ENCODE results near the gene POU3F1.

Gene POU3F1

DNA sequence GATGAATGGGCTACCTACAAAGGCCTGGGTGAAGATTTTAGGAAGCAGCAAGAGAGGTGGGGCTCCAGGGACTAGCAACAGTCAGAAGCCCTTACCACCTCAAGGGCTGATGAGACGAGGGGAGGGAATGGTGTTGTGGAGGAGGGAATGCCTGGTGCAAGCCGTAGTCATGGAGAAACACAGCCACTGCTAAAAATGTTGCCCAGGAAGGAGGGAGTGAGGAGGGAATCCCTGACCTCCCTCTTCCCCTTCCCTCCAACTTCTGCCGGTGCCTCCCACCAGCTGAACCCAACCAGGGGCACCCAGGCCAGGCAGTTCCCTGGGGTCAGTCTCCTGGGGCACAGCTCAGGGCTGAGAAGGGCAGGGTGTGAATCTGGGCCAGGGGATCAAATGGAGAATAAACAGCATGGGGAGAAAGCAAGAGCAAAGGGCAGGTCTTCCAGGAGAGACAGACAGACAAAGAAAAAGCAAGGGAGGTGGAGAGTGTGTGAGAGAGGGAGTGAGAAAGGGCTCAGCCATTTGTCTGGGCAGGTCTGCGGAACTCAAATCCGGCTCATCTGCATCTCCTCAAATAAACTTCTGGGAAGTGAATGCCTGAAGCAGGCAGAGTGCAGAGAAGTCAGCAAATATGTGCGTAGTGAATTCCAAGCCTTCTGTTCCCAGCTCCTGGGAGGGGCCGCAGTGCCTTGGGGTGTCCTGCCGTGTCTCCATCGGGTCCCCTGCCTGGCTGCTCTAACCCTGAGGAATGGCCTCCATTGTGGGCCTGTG is 27.1 kb upstream of the POU3F1 start:
- DNase-seq, result no peak

GRCh38 chr1:38072858-38073257 is 26.3 kb upstream of the POU3F1 start:
- no peak for DNase-seq

- DNase-seq, result peak in 1 of 2 donors; percentile 8
Observed at GRCh38 chr1:38071312-38072256, 25.0 kb upstream of the POU3F1 start.

GRCh38 chr1:38068980-38069340 is 22.4 kb upstream of the POU3F1 start:
- no peak for DNase-seq

GRCh38 chr1:38068220-38068979 is 21.8 kb upstream of the POU3F1 start:
- DNase-seq, result no peak

DNA sequence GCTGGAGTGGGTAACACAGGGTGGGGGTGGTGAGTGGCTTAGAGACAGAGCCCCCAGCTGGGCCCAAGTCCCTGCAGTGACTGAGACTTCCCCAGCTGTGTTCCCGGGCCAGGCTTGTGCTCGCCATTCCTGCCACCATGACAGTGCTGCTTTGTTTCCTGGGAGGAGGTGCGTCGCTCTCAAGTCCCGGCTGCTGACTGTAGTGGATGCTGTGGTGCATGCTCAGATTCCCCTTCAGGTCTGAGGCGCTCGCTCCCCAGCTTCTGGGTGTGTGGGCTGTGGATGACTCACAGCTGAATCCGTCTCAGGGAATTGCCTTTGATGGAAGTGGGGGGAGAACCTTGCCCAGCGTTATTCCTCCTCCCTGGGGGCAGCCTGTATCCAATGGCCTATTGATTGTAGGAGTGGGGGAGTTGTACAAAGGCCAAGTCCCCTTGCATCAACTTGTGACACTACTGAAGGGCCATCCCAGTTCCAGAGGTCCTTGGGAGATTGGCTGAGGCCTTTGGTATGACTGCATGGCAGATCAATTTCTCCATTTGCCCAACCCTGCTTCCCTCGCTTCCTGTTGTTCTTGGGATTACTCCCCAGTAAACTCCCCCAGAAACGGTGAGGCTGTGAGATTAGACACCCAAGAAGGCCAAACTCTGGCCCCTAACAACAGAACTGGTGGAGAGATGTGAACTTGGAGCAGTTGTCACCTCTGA is 17.8 kb upstream of the POU3F1 start:
- no peak for DNase-seq

GRCh38 chr1:38063616-38064015 is 17.0 kb upstream of the POU3F1 start:
- no peak for DNase-seq

DNA sequence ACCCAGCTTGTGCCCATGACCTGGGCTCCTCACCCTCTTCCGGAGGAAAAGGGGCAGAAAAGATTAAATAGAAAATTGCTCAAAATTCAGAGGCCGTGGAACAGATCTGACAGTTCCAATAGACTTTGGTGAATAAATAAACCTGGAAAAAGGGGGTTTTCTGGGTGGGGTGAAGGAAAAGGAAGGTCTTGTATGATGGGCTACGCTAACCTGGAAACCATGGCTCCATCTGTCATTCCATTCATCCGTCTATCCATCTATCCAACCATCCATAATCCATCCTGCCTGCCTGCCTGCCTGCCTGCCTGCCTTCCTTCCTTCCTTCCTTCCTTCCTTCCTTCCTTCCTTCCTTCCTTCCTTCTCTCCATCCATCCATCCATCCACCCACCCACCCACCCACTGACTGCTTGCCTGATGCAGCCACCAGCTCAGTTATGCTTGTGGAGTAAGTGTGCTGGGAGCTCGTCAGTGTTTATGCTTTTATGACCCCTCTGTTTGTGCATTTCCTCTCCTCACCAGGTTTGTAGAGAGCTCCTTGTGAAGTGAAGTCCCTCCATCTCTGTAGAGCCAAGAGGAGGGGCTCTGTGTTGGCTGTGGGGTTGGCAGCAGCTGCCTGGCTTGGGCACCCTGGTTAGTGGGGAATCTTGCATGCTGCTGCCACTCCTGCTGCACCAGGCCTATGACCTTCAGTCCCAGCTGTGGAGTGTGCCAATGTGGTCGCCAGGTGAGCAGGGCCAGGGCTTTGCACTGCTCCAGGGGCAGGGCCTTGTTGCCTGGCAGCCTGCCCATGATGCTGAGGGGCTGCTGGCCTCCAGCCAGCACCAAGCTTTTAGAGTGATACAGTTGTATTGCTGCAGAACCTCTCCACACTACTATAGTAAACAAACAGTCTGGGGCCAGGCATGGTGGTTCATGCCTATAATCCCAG is 16.0 kb upstream of the POU3F1 start:
- no peak for DNase-seq

GRCh38 chr1:38061883-38062328 is 15.3 kb upstream of the POU3F1 start:
- DNase-seq, result no peak

DNA sequence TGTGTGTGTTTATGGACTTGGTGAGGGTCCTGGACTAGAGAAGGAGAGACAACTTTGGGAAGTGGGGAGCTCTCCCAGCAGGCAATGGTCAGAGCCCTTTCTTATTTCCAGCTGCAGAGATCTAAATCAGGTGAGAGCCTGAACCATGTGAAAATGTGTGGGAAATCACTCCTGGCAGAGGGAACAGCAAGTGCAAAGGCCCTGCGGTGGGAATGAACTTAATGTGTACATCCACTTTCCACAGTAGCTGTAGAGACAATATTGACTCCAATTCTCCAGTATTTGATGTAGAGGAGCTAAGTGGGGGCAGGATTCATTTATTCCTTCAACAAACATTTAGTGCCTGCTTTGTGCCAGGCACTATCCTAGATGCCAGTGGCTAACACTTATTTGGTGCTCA is 14.7 kb upstream of the POU3F1 start:
- no peak for DNase-seq

- no peak for DNase-seq
Observed at GRCh38 chr1:38060498-38060897, 13.9 kb upstream of the POU3F1 start.

- DNase-seq, result no peak
Observed at GRCh38 chr1:38059635-38060250, 13.2 kb upstream of the POU3F1 start.

- no peak for DNase-seq
Observed at GRCh38 chr1:38055965-38056364, 9.4 kb upstream of the POU3F1 start.

- no peak for DNase-seq
Observed at GRCh38 chr1:38055398-38055797, 8.8 kb upstream of the POU3F1 start.

DNA sequence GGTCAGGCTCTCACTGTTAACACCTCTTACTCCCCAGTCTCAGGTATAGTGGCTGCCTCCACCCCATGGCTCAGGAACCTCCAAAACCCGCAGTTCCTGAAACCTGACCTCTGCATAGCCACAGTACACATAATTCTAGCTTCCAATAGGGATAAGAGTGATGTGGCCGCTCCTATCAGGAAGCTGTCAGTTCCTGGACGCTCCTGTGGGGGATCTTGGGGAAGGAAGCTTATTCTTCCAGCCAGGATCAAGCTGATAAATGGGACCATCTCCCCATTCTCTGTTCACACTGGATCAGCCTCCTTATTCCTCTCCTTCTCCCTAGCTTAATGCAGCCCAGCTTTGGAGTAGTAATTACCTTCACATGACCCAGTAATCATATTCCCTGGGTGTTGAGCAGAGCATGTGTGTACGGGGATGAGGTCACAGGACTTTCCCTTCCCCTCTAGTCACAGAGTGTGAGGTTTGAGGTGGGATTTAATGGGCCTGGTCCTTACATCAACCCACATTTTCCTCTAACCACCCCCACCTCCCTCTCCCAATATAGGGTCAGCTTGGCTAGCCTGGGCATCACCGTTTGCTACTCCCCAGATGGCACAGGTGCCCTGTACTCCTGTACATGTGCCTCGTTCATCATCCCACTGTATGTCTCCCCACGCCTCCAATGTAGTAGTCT is 7.0 kb upstream of the POU3F1 start:
- no peak for DNase-seq

DNA sequence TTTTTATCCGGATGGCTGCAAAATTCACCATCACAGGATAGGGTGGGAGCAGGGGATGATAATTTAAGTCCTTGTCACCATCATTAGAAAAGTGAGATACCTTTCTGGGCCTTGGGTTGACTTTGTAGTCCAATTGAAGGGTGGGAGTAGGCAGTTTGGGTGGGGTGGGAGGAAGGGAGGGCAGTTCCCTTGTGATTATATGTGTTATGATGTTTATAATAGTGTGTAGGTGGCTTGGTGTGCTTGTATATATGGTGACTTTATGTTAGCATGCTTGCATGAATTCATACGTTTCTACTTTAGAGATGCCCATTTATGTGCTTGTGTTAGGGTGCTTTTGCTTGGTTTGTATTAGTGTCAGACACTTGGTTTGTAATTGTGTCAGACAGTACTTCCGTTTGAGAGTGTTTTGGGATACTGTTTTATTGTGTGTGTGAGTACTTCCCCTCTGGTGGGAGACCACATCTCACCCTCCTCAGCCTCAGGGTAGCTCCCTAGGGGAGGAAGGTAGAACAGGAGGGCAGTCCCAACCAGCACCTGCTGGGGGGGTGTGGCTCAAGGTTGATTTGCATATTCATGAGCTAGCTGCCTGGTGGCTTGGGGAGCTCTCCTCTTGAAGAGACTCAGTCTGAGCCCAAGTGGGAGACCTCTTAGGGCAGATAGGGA is 6.3 kb upstream of the POU3F1 start:
- DNase-seq, result peak in 1 of 2 donors; percentile 46

DNA sequence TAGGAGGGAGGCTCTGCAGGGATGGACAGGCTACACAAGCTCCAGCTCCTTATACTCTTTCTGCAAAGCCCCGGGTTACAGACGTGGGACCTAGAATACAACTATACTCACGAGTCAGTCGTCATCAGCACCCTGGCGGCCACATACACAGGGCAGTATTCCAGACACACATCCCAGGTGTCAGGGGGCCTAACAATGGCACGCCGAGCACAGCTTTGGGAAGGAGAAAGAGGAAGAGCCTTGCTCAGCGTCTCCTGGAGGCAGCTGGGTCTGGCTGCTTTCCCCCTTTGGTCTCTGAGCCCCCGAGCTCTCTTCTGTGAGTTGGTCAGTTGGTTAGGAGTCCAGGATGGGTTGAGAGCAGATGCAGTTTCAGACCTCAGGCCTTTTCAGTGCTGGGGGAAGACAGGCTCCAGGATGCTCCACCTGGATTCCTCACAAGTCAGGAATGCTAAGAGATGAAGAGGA is 4.5 kb upstream of the POU3F1 start:
- no peak for DNase-seq

DNA sequence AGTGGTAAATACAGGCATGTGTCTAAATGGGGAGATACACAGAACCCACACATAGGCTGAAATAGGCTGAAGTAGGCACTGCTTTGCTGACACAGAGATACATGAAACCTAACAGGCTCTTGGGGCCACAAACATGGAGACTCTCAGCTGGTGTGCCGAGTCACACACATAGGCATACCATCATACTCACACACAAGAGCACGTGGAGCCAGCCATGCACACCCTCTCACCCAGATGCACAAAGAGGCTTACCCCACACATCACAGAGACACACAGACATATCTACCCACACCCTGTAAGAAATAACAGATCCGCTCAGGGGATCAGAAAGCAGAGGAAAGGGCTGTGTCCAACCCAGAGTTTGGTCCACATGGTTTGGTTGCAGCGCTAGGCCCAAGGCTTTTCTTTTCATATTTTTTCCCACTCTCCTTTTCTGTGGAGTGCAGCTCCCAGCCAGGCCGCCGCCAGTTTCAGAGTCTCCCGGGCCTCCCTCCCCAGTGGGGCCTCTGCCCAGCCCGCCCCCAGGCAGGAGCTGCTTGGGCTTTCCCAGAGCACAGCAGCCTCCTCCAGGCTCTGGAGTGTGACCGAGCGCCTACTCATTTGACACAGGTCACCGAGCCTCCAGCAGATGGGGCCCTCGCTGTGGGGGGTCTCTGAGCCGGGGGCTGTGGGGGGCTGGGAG is 3.9 kb upstream of the POU3F1 start:
- no peak for DNase-seq

GRCh38 chr1:38047603-38048141 is 1.1 kb upstream of the POU3F1 start:
- DNase-seq, result no peak

Measured in CD4-positive, alpha-beta T cell treated with Interleukin-4 for 1 hour (primary cell).